Measurements from ENCODE around the gene ERBB2. TPM values are rescaled to one million over a fixed set of nuclear protein-coding genes. Genes with fewer than 3 reads are reported as not detected.

The ERBB2 gene
- total and polyA plus RNA-seq, 10 of the 15 experiments (the other 5 are each of a cell fraction or from before 2014, with no cell fraction given): 0.39 to 7.0 (median 4.3) TPM

GRCh38 chr17:39722965-39723848 is 23.3 kb downstream of the ERBB2 start:
- no peaks in the 10 kb centered on the region for H3K4me1 ChIP-seq (ENCODE audit: control insufficient read depth, insufficient read depth, low read length)
- no peaks in the 10 kb centered on the region for H3K9me3 ChIP-seq (replicated peaks; ENCODE audit: control insufficient read depth, insufficient read depth, low read length)
- H3K36me3 ChIP-seq (ENCODE audit: control insufficient read depth in 2 of 2, insufficient read depth in 2 of 2, low read length in 1 of 2): 0 out of 4 replicates have a peak, but pooled peaks cover 0 to 3% of the 10 kb centered on the region in 2 experiments
- no peaks in the 10 kb centered on the region for H4K20me1 ChIP-seq (ENCODE audit: control insufficient read depth, insufficient read depth)
- RAD21 ChIA-PET (ENCODE audit: unreplicated experiment): no interaction called here
- in situ Hi-C loops (cut with MboI): no loop called here
- no peak overlapping the region for H3K27ac ChIP-seq (ENCODE audit: control insufficient read depth, insufficient read depth)
- POLR2A ChIA-PET: no interaction called here
- 84% methylated on average over 30 of the region's 34 CpGs for WGBS (ENCODE audit: insufficient coverage, insufficient replicate concordance, low lambda C conversion rate, missing lambda C conversion rate)
- no TSS peak for BruUV-seq (replicated peaks)
- intact Hi-C loops (cut with micrococcal nuclease; ENCODE audit: unreplicated experiment): no loop called here
- SMC1A ChIA-PET (ENCODE audit: uncharacterized antibody, unreplicated experiment): no interaction called here
- no peaks in the 10 kb centered on the region for H3K79me2 ChIP-seq (ENCODE audit: control insufficient read depth, insufficient read depth, low read length)
- no peak overlapping the region for H3K4me2 ChIP-seq (ENCODE audit: control insufficient read depth, insufficient read depth)
- ATAC-seq: peak; percentile 69
- no peak for FAIRE-seq
- no peak overlapping the region for H3K4me3 ChIP-seq
- H2AFZ ChIP-seq (ENCODE audit: control insufficient read depth, low read depth, low read length): no peak overlapping the region
- no peaks in the 10 kb centered on the region for H3K27me3 ChIP-seq (replicated peaks in 1 of 2; ENCODE audit: control insufficient read depth in 2 of 2, insufficient read depth in 2 of 2, low read length in 1 of 2)
- H3K9ac ChIP-seq (ENCODE audit: control insufficient read depth, insufficient read depth, low read length): no peak overlapping the region
- DNase-seq (ENCODE audit: low read depth, low spot score): no peak
- CTCF ChIA-PET: no interaction called here
- TF ChIP-seq IKZF2 (IDR thresholded peaks at IDR 0.05): no peak
- no peak for TF ChIP-seq RELA (IDR thresholded peaks at IDR 0.05; ENCODE audit: borderline replicate concordance, partially characterized antibody)
- no peak for TF ChIP-seq TCF7 (IDR thresholded peaks at IDR 0.05; ENCODE audit: borderline replicate concordance)
- TF ChIP-seq ZNF24 (IDR thresholded peaks at IDR 0.05): no peak
- TF ChIP-seq NFIC (IDR thresholded peaks at IDR 0.05; ENCODE audit: low read depth, low read length): no peak
- TF ChIP-seq, protein P1, sequence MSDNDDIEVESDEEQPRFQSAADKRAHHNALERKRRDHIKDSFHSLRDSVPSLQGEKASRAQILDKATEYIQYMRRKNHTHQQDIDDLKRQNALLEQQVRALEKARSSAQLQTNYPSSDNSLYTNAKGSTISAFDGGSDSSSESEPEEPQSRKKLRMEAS (IDR thresholded peaks at IDR 0.05; ENCODE audit: low read depth, low read length): no peak
- TF ChIP-seq KAT2A (conservative IDR thresholded peaks at IDR 0.05; ENCODE audit: control insufficient read depth, low read depth, low read length): no peak
- TF ChIP-seq ASH2L (IDR thresholded peaks at IDR 0.05; ENCODE audit: borderline replicate concordance, low read depth): no peak
- no peak for TF ChIP-seq CHD2 (IDR thresholded peaks at IDR 0.05; ENCODE audit: borderline replicate concordance, low read depth, low read length)
- no peak for TF ChIP-seq TAF1 (IDR thresholded peaks at IDR 0.05; ENCODE audit: borderline replicate concordance, low read depth, low read length)
- no peak for TF ChIP-seq BRCA1 (IDR thresholded peaks at IDR 0.05; ENCODE audit: low read depth, low read length)
- TF ChIP-seq MYB (IDR thresholded peaks at IDR 0.05; ENCODE audit: borderline replicate concordance, low read depth, low read length): no peak
- TF ChIP-seq, protein P2, sequence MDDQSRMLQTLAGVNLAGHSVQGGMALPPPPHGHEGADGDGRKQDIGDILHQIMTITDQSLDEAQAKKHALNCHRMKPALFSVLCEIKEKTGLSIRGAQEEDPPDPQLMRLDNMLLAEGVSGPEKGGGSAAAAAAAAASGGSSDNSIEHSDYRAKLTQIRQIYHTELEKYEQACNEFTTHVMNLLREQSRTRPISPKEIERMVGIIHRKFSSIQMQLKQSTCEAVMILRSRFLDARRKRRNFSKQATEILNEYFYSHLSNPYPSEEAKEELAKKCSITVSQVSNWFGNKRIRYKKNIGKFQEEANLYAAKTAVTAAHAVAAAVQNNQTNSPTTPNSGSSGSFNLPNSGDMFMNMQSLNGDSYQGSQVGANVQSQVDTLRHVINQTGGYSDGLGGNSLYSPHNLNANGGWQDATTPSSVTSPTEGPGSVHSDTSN (IDR thresholded peaks at IDR 0.05; ENCODE audit: insufficient replicate concordance, low read depth, low read length): no peak
- TF ChIP-seq, protein P3, sequence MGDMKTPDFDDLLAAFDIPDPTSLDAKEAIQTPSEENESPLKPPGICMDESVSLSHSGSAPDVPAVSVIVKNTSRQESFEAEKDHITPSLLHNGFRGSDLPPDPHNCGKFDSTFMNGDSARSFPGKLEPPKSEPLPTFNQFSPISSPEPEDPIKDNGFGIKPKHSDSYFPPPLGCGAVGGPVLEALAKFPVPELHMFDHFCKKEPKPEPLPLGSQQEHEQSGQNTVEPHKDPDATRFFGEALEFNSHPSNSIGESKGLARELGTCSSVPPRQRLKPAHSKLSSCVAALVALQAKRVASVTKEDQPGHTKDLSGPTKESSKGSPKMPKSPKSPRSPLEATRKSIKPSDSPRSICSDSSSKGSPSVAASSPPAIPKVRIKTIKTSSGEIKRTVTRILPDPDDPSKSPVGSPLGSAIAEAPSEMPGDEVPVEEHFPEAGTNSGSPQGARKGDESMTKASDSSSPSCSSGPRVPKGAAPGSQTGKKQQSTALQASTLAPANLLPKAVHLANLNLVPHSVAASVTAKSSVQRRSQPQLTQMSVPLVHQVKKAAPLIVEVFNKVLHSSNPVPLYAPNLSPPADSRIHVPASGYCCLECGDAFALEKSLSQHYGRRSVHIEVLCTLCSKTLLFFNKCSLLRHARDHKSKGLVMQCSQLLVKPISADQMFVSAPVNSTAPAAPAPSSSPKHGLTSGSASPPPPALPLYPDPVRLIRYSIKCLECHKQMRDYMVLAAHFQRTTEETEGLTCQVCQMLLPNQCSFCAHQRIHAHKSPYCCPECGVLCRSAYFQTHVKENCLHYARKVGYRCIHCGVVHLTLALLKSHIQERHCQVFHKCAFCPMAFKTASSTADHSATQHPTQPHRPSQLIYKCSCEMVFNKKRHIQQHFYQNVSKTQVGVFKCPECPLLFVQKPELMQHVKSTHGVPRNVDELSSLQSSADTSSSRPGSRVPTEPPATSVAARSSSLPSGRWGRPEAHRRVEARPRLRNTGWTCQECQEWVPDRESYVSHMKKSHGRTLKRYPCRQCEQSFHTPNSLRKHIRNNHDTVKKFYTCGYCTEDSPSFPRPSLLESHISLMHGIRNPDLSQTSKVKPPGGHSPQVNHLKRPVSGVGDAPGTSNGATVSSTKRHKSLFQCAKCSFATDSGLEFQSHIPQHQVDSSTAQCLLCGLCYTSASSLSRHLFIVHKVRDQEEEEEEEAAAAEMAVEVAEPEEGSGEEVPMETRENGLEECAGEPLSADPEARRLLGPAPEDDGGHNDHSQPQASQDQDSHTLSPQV (IDR thresholded peaks at IDR 0.05): no peak
